NCI-H1417 treated with DMSO at 0.1 percent for 48 hours (cell line): Measurements from ENCODE around the gene VTN.
A peak's percentile ranks its signal among the peaks of the same experiment; 100 is the strongest.
"Not testable (repeated sequence)": the region's sequence is repeated elsewhere in the genome, so short reads cannot be mapped to it uniquely, and the experiment has no call there.

Experiments
- DNase-seq: peaks from one replicate; lab custom pipeline; 2025; lab: John Stamatoyannopoulos, UW

Gene VTN

GRCh38 chr17:28342313-28342712, 27.8 kb downstream of the VTN start:
- no peak for DNase-seq

GRCh38 chr17:28341516-28341915, 28.6 kb downstream of the VTN start:
- no peak for DNase-seq

- no peak for DNase-seq
Measured at GRCh38 chr17:28340374-28340773, 29.7 kb downstream of the VTN start.

DNA sequence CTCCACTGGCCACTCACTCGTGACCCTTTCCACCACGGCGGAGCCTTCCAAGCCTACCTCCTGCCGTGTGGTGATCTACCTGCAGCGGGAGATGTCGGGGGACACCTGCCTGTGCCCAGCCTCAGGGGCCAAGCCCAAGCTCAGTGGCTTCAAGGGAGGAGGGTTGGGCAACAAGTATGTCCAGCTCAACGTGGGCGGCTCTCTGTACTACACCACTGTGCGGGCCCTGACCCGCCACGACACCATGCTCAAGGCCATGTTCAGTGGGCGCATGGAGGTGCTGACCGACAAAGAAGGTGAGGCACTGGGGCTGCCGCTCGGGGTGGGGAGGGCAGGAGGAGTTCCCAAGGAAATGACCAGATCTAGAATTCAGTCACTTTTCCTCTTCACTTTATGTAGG, 30.7 kb downstream of the VTN start:
- DNase-seq, result no peak

DNA sequence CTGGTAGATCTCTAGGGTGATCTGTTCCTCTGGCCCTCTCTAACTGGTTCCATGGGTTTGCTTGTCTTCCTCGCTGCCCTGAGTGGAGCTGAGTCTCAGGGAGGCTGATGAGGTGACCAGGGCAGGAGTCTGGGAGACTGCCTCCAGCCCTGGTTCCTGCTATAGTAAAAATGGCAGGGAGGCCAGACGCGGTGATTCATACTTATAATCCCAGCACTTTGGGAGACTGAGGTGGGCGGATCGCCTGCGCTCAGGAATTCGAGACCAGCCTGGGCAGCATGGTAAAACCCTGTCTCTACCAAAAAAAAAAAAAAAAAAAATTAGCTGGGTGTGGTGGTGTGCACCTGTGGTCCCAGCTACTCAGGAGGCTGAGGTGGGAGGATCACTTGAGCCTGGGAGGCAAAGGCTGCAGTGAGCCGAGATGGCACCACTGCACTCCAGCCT, 31.3 kb downstream of the VTN start:
- DNase-seq, result not testable (repeated sequence)

DNA sequence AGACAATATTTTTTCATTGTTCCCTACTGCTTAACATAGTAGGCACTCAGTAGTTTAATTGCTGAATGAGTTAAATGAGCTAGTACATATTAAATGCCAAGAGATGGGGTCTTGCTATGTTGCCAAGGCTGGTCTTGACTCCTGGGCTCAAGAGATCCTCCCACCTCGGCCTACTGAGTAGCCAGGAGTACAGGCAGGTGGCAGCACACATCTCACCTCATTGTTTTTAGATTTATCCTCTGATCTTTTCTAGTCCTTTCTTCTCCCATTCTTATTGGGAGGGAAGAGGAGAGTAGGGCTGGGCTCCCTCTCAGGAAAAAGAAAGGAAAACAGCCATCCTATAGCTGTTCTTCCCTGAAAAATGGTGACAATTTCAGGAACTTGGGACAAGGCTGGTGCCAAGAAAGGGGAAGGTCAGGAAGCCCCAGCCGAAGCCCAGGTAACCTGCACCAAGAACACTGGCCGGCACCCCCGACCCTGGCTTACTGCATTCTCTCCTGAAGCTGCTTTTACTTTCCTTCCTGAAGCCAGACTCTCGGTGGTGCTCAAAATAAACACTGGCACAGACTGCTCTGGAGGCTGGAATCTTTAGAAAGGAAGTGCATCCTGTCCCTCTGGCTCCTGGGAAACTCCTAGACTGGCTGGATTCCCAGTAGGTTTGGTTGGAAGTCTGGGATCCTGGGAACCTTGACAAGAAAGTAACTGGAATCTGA, 31.9 kb downstream of the VTN start:
- DNase-seq, result no peak

GRCh38 chr17:28335959-28336871, 33.9 kb downstream of the VTN start:
- DNase-seq, result no peak

GRCh38 chr17:28335201-28335958, 34.7 kb downstream of the VTN start, which contains the start of the genes IFT20 and TNFAIP1:
TSS of gene IFT20 (minus strand) at chr17:28335472. CDS start at chr17:28331985, 3,487 bp downstream.
TSS of gene TNFAIP1 (plus strand) at chr17:28335761. CDS start at chr17:28339522, 3,761 bp downstream.
- DNase-seq, result peak; percentile 97

DNA sequence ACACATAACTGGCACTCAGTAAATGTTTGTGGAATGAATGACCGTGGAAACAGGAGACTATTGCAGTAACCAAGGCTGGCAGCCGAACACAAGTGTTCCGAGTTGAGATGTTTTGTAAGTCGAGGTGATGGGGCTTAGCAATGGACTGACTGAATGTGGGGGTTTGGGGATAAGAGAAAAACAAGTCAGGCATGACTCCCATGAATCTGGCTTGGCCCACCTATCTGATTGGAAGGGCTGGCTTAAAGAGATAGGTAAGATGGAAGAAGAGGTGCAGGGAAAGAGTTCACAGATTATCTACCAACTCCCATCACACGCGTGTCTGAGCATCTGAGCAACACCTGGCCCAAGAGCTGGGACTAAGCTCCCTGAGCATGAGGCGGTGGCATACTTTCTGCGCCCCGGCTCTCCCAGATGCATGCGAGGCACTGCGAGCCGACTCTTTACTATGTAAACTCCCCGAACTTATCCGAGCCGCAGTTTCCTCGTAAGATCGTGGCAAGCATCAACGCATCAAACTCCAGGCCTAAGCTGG, 35.4 kb downstream of the VTN start:
- DNase-seq, result no peak

DNA sequence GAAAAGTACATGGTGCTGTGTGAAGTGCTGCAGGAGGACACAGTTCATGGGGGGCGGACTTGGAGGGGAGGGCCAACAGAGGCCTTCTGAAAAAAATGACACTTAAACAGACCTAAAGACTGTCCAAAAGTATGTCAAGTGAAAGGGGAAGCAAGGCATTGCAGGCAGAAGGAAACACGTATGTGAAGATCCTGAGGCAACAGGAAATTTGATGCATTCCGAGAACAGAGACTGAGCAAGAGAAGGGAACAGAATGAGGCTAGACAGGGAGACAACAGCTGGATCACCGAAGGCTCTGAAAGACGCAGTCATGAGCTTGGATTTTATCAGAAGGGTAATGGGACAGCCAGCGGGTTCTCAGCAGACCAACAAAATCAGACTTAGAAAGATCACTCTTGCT, 35.9 kb downstream of the VTN start:
- no peak for DNase-seq

- DNase-seq, result no peak
Measured at GRCh38 chr17:28333083-28333746, 36.9 kb downstream of the VTN start.

GRCh38 chr17:28331891-28332420, 38.2 kb downstream of the VTN start:
- DNase-seq, result no peak

DNA sequence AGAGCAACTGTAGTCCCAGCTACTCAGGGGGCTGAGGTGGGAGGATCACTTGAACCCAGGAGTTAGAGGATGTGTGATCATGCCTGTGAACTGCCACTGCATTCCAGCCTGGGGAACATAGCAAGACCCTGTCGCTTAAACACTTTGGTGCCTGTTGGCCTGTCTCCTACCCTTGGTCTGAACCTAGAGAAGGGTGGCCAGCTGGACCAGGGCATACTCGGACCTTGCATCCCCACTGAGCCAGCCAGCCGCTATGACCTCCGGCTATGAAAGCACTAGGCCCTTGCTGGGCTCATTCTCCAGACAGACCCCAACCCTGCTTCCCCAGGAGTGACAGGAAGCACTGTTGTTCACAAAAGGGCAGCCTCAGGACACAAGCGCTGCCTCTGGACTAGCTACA, 39.4 kb downstream of the VTN start:
- DNase-seq, result no peak

DNA sequence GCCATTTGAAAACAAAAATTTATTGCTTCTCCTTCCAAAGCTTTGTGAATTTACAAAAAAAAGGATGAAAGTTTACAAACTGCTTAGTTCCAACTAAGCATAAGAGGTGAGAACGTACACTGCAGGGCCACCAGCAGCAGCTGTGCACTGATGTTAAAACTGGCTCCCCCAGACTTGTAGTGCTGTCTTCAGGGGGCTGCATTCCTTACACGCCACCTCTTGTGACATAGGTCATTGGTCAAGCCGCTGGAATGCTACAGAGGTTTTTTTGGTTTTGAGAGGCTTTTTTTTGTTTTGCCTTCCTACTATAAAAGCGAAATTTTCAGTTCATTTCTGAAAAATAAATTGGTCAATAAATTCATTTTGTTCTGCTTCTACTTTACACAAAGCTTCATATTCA, 41.8 kb downstream of the VTN start:
- no peak for DNase-seq

- no peak for DNase-seq
Measured at GRCh38 chr17:28327709-28328108, 42.4 kb downstream of the VTN start.

- DNase-seq, result no peak
Measured at GRCh38 chr17:28327031-28327607, 43.0 kb downstream of the VTN start.

DNA sequence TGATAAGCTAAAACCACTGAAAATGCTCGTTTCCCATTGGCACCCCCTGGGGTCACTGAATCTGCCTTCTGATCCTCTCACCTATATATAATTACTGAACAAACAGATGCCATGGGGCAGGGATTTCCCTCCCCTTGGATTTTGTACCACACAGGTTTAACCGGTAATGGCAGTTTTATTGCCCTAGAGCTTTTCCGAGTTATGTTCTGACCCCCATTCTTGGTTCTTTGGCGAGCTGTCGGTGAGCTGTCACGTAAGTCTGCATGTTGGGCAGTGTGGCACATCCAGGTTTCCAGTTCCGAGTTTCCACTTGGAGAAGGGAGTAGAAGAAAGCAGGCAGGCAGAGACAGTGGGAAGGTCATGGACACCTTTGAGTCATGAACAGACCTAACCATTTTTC, 44.0 kb downstream of the VTN start:
- DNase-seq, result peak; percentile 57

DNA sequence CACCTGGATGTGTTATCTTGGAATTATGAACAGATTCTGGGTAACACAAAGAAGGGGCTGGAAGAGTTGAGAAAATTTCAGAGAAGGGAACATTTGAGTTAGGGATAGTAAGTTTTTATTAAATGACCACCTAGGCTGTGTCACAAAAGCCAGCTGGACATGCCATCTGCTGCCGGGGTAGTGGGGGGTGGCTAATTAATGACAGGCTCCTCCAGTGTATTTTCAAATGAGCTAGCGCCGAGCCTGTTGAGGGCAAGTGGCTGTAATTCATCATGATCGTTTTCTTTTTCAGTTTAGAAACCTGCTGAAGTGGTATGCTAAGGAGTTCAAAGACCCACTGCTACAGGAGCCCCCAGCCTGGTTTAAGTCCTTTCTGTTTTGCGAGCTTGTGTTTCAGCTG, 44.9 kb downstream of the VTN start:
- DNase-seq, result peak; percentile 39

DNA sequence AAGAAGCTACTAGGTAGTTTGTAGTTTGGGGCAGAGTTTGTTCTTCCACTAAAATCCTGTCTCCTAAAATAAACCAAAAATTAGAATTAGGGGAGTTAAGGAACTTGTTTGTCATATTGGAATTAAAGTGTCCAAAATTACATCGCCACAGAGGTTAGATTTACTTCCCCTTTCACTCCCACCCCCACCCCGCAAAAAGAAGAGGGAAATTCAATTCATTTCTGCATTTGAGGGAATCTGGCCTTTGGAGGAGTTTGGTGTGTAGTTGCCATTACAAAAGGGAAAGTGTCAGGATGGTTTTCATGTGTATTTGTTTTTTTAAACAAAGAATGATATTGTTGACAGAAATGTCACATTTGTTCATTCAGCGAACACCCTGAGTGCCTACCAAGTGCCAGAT, 45.3 kb downstream of the VTN start:
- no peak for DNase-seq

- DNase-seq, result no peak
Measured at GRCh38 chr17:28324267-28324745, 45.8 kb downstream of the VTN start.
